Erythroblast (primary cell): ENCODE data around the gene INPPL1.

ENCODE experiments used
- GATA1 ChIP-seq: IDR thresholded peaks from 2 replicates; pipeline ENCODE4 v1.6.1; 2011; ENCODE audit warnings: low read depth, mild to moderate bottlenecking, control low read depth, low read length, moderate library complexity
- POLR2A ChIP-seq: IDR thresholded peaks from 2 replicates; pipeline ENCODE4 v1.6.1; 2011; ENCODE audit warnings: mild to moderate bottlenecking, low read length

GRCh38 chr11:72274435-72274834, 49.9 kb downstream of the INPPL1 start:
- no peak for TF ChIP-seq POLR2A
- TF ChIP-seq GATA1, result no peak
